DOHH2 (cell line): ENCODE measurements around the gene CCDC8.

Experiments used
- CTCF ChIP-seq: fragments of 200-600 bp; sonication (generic); IDR thresholded peaks from one replicate; pipeline ENCODE4 v1.5.1; 2014; ENCODE audit warnings: antibody characterized with exemption, mild to moderate bottlenecking, low read depth, low read length; ENCODE audit not compliant: poor library complexity, severe bottlenecking
- EZH2phosphoT487 ChIP-seq: fragments of 200-600 bp; sonication (generic); IDR thresholded peaks from 2 replicates; pipeline ENCODE4 v1.6.1; 2017; ENCODE audit warnings: borderline replicate concordance, mild to moderate bottlenecking, antibody characterized with exemption, low read length, moderate library complexity, mixed read lengths

GRCh38 chr19:46368116-46368515, 45.2 kb downstream of the CCDC8 start:
- TF ChIP-seq CTCF (no peak), EZH2phosphoT487 (no peak)
